Trophoblast cell (in vitro differentiated cells and primary cell): Measurements from ENCODE around the gene C3.

Experiments
- DNase-seq, 2 donors: peaks; one replicate each; pipeline ENCODE4 v3.0.0-alpha.2; 2016
- H2AFZ ChIP-seq: 2 replicates; pipeline ENCODE4 v1.6.1; 2013; ENCODE audit warnings: low read length, moderate library complexity, mild to moderate bottlenecking; ENCODE audit not compliant: insufficient read depth, poor library complexity
- H2AK5ac ChIP-seq: 2 replicates; pipeline ENCODE4 v1.6.1; 2013; ENCODE audit warnings: mild to moderate bottlenecking, low read length
- H2BK120ac ChIP-seq: 2 replicates; pipeline ENCODE4 v1.6.1; 2013; ENCODE audit warnings: low read length, mild to moderate bottlenecking, moderate library complexity; ENCODE audit not compliant: insufficient read depth, poor library complexity
- H2BK12ac ChIP-seq: 2 replicates; pipeline ENCODE4 v1.6.1; 2013; ENCODE audit warnings: mild to moderate bottlenecking, low read length, moderate library complexity
- H2BK5ac ChIP-seq: 2 replicates; pipeline ENCODE4 v1.6.1; 2013; ENCODE audit warnings: low read length, low read depth, moderate library complexity, mild to moderate bottlenecking; ENCODE audit not compliant: poor library complexity
- H3K14ac ChIP-seq: 2 replicates; pipeline ENCODE4 v1.6.1; 2013; ENCODE audit warnings: mild to moderate bottlenecking, low read length
- H3K18ac ChIP-seq: 2 replicates; pipeline ENCODE4 v1.6.1; 2013; ENCODE audit warnings: mild to moderate bottlenecking, low read length
- H3K23ac ChIP-seq: 2 replicates; pipeline ENCODE4 v1.6.1; 2013; ENCODE audit warnings: low read length
- H3K27ac ChIP-seq: 2 replicates; pipeline ENCODE4 v1.5.1; 2013; ENCODE audit warnings: low read depth, mild to moderate bottlenecking, inconsistent platforms, low read length, moderate library complexity
- H3K27me3 ChIP-seq: 2 replicates; pipeline ENCODE4 v1.6.1; 2013; ENCODE audit warnings: inconsistent platforms, mild to moderate bottlenecking, low read length, moderate library complexity; ENCODE audit not compliant: insufficient read depth
- H3K36me3 ChIP-seq, 2 experiments: 1 replicate in 1 of 2; 2 replicates in 1 of 2; pipeline ENCODE4 v1.6.1; 2013; ENCODE audit warnings: low read length in 2 of 2, mild to moderate bottlenecking in 2 of 2, moderate library complexity in 1 of 2; ENCODE audit not compliant: insufficient read depth in 2 of 2, control insufficient read depth in 1 of 2
- H3K4ac ChIP-seq: 2 replicates; pipeline ENCODE4 v1.6.1; 2013; ENCODE audit warnings: low read depth, mild to moderate bottlenecking, low read length, moderate library complexity
- H3K4me1 ChIP-seq, 2 experiments: 1 replicate in 1 of 2; 2 replicates in 1 of 2; pipeline ENCODE4 v1.6.1; 2013; ENCODE audit warnings: low read length in 2 of 2, mild to moderate bottlenecking in 2 of 2, moderate library complexity in 1 of 2; ENCODE audit not compliant: insufficient read depth in 2 of 2, control insufficient read depth in 1 of 2
- H3K4me2 ChIP-seq: 2 replicates; pipeline ENCODE4 v1.6.1; 2013; ENCODE audit warnings: inconsistent platforms, mild to moderate bottlenecking, low read length, moderate library complexity
- H3K4me3 ChIP-seq: 2 replicates; pipeline ENCODE4 v1.5.1; 2013; ENCODE audit warnings: mild to moderate bottlenecking, low read depth, low read length, inconsistent platforms
- H3K79me1 ChIP-seq: one replicate; pipeline ENCODE4 v1.6.1; 2013; ENCODE audit warnings: low read length
- H3K79me2 ChIP-seq: 2 replicates; pipeline ENCODE4 v1.6.1; 2013; ENCODE audit warnings: low read length, mild to moderate bottlenecking; ENCODE audit not compliant: control insufficient read depth, insufficient read depth, poor library complexity
- H3K9ac ChIP-seq: 2 replicates; pipeline ENCODE4 v1.6.1; 2013; ENCODE audit warnings: mild to moderate bottlenecking, low read length
- H3K9me3 ChIP-seq: 2 replicates; pipeline ENCODE4 v1.6.1; 2013; ENCODE audit warnings: low read depth, mild to moderate bottlenecking, control low read depth, inconsistent platforms, low read length; ENCODE audit not compliant: insufficient read depth
- H4K12ac ChIP-seq: 2 replicates; pipeline ENCODE4 v1.6.1; 2013; ENCODE audit warnings: low read depth, mild to moderate bottlenecking, low read length, moderate library complexity
- H4K8ac ChIP-seq: 2 replicates; pipeline ENCODE4 v1.6.1; 2013; ENCODE audit warnings: low read depth, mild to moderate bottlenecking, low read length, moderate library complexity
- H4K91ac ChIP-seq: one replicate; pipeline ENCODE4 v1.6.1; 2013; ENCODE audit warnings: low read depth, mild to moderate bottlenecking, low read length, moderate library complexity
- WGBS: extraction: QIAGEN DNeasy Blood & Tissue Kit; methylation state at CpG from one replicate; pipeline ENCODE4 v1.1.7; 2013; ENCODE audit warnings: missing lambda C conversion rate; ENCODE audit not compliant: insufficient read length, insufficient coverage; ENCODE audit errors: extremely low coverage; 5-methylcytosine and 5-hydroxymethylcytosine counted together

Gene C3

DNA sequence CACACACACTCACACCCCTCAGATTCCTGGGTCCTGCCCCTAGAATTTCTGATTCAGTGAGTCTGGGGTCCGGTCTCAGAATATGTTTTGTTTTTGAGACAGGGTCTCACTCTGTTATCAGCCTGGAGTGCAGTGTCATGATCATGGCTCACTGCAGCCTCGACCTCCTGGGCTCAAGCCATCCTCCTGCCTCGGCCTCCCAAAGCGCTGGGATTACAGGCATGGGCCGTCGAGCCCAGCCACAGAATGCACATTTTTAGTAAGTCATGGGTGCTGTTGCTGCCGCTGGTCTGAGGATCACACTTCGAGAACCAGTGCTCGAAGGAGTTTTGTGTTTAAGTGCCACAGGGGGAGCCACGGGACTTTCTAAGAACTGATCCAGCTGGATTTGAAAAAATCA is 28.4 kb downstream of the C3 start:
- H3K4ac ChIP-seq, result no peak overlapping the region
- no peaks in the 10 kb centered on the region for H3K79me1 ChIP-seq
- no CpG with 5 or more reads among the region's 10 CpGs for WGBS
- H3K14ac ChIP-seq, result no peak overlapping the region
- no peaks in the 10 kb centered on the region for H3K36me3 ChIP-seq
- no peak overlapping the region for H3K23ac ChIP-seq
- no peak overlapping the region for H4K91ac ChIP-seq
- no peaks in the 10 kb centered on the region for H3K4me1 ChIP-seq
- H2AFZ ChIP-seq, result no peak overlapping the region
- no peak overlapping the region for H3K9ac ChIP-seq
- no peak overlapping the region for H3K4me3 ChIP-seq
- no peak overlapping the region for H3K27ac ChIP-seq
- no peak for DNase-seq
- no peaks in the 10 kb centered on the region for H3K79me2 ChIP-seq
- no peak overlapping the region for H2BK5ac ChIP-seq
- H3K18ac ChIP-seq, result no peak overlapping the region
- no peak overlapping the region for H2AK5ac ChIP-seq
- peaks cover 5% of the 10 kb centered on the region for H3K9me3 ChIP-seq
- no peak overlapping the region for H4K8ac ChIP-seq
- H4K12ac ChIP-seq, result no peak overlapping the region
- no peak overlapping the region for H2BK120ac ChIP-seq
- no peak overlapping the region for H2BK12ac ChIP-seq
- no peak overlapping the region for H3K4me2 ChIP-seq
- H3K27me3 ChIP-seq, result no peaks in the 10 kb centered on the region

DNA sequence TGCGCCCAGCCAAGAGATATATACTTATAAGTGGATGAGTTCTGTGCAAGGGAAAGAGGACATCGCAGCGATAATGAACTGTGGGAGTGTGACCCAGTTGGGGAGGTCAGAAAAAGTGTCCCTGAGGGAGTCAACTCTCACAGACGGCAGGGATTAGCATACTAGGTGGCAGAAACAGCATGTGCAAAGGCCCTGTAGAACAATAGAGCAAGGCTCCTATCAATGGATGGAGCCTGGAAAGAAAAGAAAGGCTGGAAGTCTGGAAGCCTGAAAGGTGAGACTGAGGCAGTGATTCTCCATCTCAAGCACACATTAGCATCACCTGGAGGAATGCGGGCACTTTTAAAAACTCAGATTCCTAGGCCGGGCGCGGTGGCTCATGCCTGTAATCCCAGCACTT is 29.1 kb downstream of the C3 start:
- Histone ChIP-seq H3K79me2 (no peaks in the 10 kb centered on the region), H3K4me2 (no peak overlapping the region), H2BK5ac (no peak overlapping the region), H3K9me3 (peaks cover 5% of the 10 kb centered on the region), H2AK5ac (no peak overlapping the region), H3K79me1 (no peaks in the 10 kb centered on the region), H3K27ac (no peak overlapping the region), H3K18ac (no peak overlapping the region), H3K36me3 (no peaks in the 10 kb centered on the region), H3K23ac (no peak overlapping the region), H2AFZ (no peak overlapping the region), H4K91ac (no peak overlapping the region), H3K14ac (no peak overlapping the region), H3K9ac (no peak overlapping the region), H4K8ac (no peak overlapping the region), H3K4me3 (no peak overlapping the region), H3K4me1 (no peaks in the 10 kb centered on the region), H3K4ac (no peak overlapping the region), H4K12ac (no peak overlapping the region), H2BK12ac (no peak overlapping the region), H2BK120ac (no peak overlapping the region), H3K27me3 (no peaks in the 10 kb centered on the region)
- WGBS, result no CpG with 5 or more reads among the region's 8 CpGs
- no peak for DNase-seq

DNA sequence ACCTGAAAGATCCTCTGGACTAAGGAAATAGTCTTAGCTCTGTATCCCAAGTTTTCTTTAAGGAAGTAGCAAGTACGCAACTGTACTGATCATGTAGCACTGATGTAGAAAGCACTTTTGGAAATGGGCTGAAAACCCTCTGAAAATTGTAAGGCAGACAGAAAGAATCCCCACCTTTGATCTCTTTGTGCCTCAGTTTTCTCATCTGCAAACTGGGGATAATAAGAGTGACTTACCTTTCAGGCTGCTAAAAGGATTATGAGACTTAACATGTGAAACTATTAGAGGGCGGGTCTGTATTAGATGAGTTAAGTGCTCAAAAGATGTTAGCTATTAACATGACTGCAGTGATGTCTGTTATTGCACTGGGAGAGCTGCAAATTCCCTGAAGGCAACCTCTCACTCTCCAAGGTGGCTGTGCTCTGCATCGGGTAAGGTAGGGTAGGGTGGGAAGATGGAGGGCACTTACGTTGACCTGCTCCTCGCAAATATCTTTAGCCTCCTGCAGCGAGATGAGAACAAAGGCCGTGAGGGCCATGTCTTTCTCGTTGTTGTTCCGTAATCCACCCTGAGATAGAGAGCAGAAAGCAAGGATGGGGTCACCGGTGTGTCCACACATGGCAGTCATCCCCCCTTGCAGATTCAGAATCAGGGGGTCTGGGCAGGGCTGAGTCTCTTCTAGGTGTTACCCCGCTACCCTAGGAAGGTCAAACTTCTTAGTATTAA is 30.1 kb downstream of the C3 start:
- no peaks in the 10 kb centered on the region for H3K36me3 ChIP-seq
- no peak overlapping the region for H2AK5ac ChIP-seq
- H4K12ac ChIP-seq, result no peak overlapping the region
- H3K9ac ChIP-seq, result no peak overlapping the region
- H2BK5ac ChIP-seq, result no peak overlapping the region
- no peak overlapping the region for H3K18ac ChIP-seq
- no peak overlapping the region for H2AFZ ChIP-seq
- H3K27ac ChIP-seq, result no peak overlapping the region
- H2BK12ac ChIP-seq, result no peak overlapping the region
- no peak for DNase-seq
- H3K4ac ChIP-seq, result no peak overlapping the region
- H3K4me3 ChIP-seq, result no peak overlapping the region
- H3K14ac ChIP-seq, result no peak overlapping the region
- no CpG with 5 or more reads among the region's 11 CpGs for WGBS
- no peak overlapping the region for H4K91ac ChIP-seq
- no peak overlapping the region for H2BK120ac ChIP-seq
- H3K4me2 ChIP-seq, result no peak overlapping the region
- peaks cover 5% of the 10 kb centered on the region for H3K9me3 ChIP-seq
- no peaks in the 10 kb centered on the region for H3K79me2 ChIP-seq
- H3K27me3 ChIP-seq, result no peaks in the 10 kb centered on the region
- H3K4me1 ChIP-seq, result no peaks in the 10 kb centered on the region
- no peak overlapping the region for H4K8ac ChIP-seq
- H3K23ac ChIP-seq, result no peak overlapping the region
- no peaks in the 10 kb centered on the region for H3K79me1 ChIP-seq

DNA sequence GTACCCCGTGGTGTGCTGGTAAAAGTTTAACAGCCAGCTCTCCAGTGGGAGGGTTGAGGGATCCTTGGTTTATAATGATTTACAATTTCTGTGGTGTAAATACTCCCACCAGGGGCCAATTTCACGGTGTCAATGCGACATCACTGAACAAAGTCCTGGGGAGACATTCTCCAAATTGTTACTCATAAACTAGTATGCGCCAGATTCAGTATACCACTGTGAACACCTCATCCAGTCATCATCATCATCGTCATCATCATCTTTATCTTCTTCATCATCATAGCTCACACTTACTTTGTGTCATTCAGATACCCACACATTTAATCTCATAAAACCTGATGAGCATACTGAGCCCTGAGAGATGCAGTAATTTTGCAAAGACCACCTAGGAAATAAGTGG is 33.3 kb downstream of the C3 start:
- DNase-seq, result no peak
- Histone ChIP-seq H3K27ac (no peak overlapping the region), H3K9ac (no peak overlapping the region), H3K79me2 (no peaks in the 10 kb centered on the region), H2BK120ac (no peak overlapping the region), H4K91ac (no peak overlapping the region), H3K79me1 (no peaks in the 10 kb centered on the region), H3K18ac (no peak overlapping the region), H2AK5ac (no peak overlapping the region), H3K27me3 (no peaks in the 10 kb centered on the region), H3K14ac (no peak overlapping the region), H2BK5ac (no peak overlapping the region), H3K4ac (no peak overlapping the region), H2AFZ (no peak overlapping the region), H3K4me1 (no peaks in the 10 kb centered on the region), H2BK12ac (no peak overlapping the region), H4K12ac (no peak overlapping the region), H3K23ac (no peak overlapping the region), H3K4me3 (no peak overlapping the region), H3K4me2 (no peak overlapping the region), H4K8ac (no peak overlapping the region), H3K9me3 (peaks cover 6% of the 10 kb centered on the region), H3K36me3 (no peaks in the 10 kb centered on the region)
- 100% methylated on average over 1 of the region's 5 CpGs for WGBS
